Esophagus squamous epithelium (tissue), 5 donors: ENCODE data around the gene RNF217. TPM values are rescaled to one million over a fixed set of nuclear protein-coding genes. Genes with fewer than 3 reads are reported as not detected.

Experiments used
- DNase-seq: peaks from one replicate; lab custom pipeline; 2025; lab: John Stamatoyannopoulos, UW
- H3K27ac ChIP-seq, 4 donors: fragments of 200-600 bp; sonication (generic); one replicate each; pipeline ENCODE4 v1.5.1; 2016 to 2019; ENCODE audit warnings: mild to moderate bottlenecking in 1 of 4
- H3K27me3 ChIP-seq, 4 donors: fragments of 200-600 bp; sonication (generic); 1 replicate in 3 of 4; 2 replicates in 1 of 4; pipeline versions ENCODE4 v1.5.1 to v1.6.0; 2017 to 2021; ENCODE audit warnings: antibody characterized with exemption in 1 of 4
- H3K36me3 ChIP-seq, 3 donors: fragments of 200-600 bp; sonication (generic); one replicate each; pipeline ENCODE4 v1.5.1; 2016 to 2019
- H3K4me1 ChIP-seq, 3 donors: fragments of 200-600 bp; sonication (generic); one replicate each; pipeline ENCODE4 v1.5.1; 2017 to 2019
- H3K4me3 ChIP-seq, 4 donors: fragments of 200-600 bp; sonication (generic); 1 replicate in 3 of 4; 2 replicates in 1 of 4; pipeline ENCODE4 v1.5.1; 2016 to 2019; ENCODE audit warnings: mild to moderate bottlenecking in 2 of 4, moderate library complexity in 1 of 4
- H3K9me3 ChIP-seq, 3 donors: fragments of 200-600 bp; sonication (generic); one replicate each; pipeline ENCODE4 v1.5.1; 2016 to 2019
- CTCF ChIP-seq, 6 experiments: fragments of 450-650 bp in 4 of 6; fragments of 200-600 bp in 2 of 6; sonication (generic) in 2 of 6; IDR thresholded peaks; one replicate each; pipeline ENCODE4 v1.5.1; 2016 to 2019; ENCODE audit warnings: antibody characterized with exemption in 6 of 6, mild to moderate bottlenecking in 4 of 6, moderate library complexity in 4 of 6
- POLR2A ChIP-seq, 4 donors: fragments of 450-650 bp; IDR thresholded peaks; one replicate each; pipeline ENCODE4 v1.6.1; 2017; ENCODE audit warnings: antibody characterized with exemption in 4 of 4, mild to moderate bottlenecking in 4 of 4, moderate library complexity in 3 of 4
- WGBS, 2 donors: methylation state at CpG; one replicate each; pipeline ENCODE4 v1.1.5; 2018; 5-methylcytosine and 5-hydroxymethylcytosine counted together
- intact Hi-C: fragments of 100-400 bp; cut with DNase I; formaldehyde crosslinking; loops from one replicate; pipeline ENCODE4 v1.15.0; 2022
- total RNA-seq, 4 donors: library from RNA; depleted of rRNA; stranded (reverse); fragments of >200 nt; gene quantifications; one replicate each; pipeline ENCODE4 v1.1.0, GENCODE V29; 2016
- donor health status: DM: yes; HTN: yes; CAD: no.

The RNF217 gene
- total RNA-seq, 4 donors from 2014 or later, result 9.1 to 26.3 (median 15.4) TPM

- TF ChIP-seq POLR2A (IDR thresholded peaks at IDR 0.05) (no peak), CTCF (IDR thresholded peaks at IDR 0.05) (no peak)
- intact Hi-C loops, result no loop called here
- peaks cover 0 to 28% (median 5%) of the 10 kb centered on the region in 3 donors for H3K36me3 ChIP-seq
- H3K4me3 ChIP-seq, result no peak overlapping the region
- H3K4me1 ChIP-seq, result no peaks in the 10 kb centered on the region
- H3K27ac ChIP-seq, result no peak overlapping the region
- DNase-seq, result no peak
- no peaks in the 10 kb centered on the region for H3K27me3 ChIP-seq
- no peaks in the 10 kb centered on the region for H3K9me3 ChIP-seq
These were observed 124.5 kb downstream of the RNF217 start for GRCh38 chr6:125086716-125087115.

GRCh38 chr6:125088963-125089362, 126.7 kb downstream of the RNF217 start:
- no peak for DNase-seq
- no peak for TF ChIP-seq POLR2A (IDR thresholded peaks at IDR 0.05)
- no peak for TF ChIP-seq CTCF (IDR thresholded peaks at IDR 0.05)
- WGBS, 2 donors, result 89 to 94% methylated on average over 5 of the region's 5 CpGs
- intact Hi-C loops, result no loop called here
- no peak overlapping the region for H3K4me3 ChIP-seq
- no peaks in the 10 kb centered on the region for H3K27me3 ChIP-seq
- H3K4me1 ChIP-seq, result no peaks in the 10 kb centered on the region
- peaks cover 0 to 7% (median 0%) of the 10 kb centered on the region in 3 donors for H3K36me3 ChIP-seq
- no peaks in the 10 kb centered on the region for H3K9me3 ChIP-seq
- H3K27ac ChIP-seq, result no peak overlapping the region

GRCh38 chr6:125094563-125094962, 132.3 kb downstream of the RNF217 start:
- Histone ChIP-seq H3K4me1 (peaks cover 0 to 33% (median 3%) of the 10 kb centered on the region in 3 donors), H3K36me3 (no peaks in the 10 kb centered on the region), H3K9me3 (no peaks in the 10 kb centered on the region), H3K27me3 (no peaks in the 10 kb centered on the region), H3K27ac (peak overlapping the region in 2 of 4 donors; percentile 33 to 70), H3K4me3 (no peak overlapping the region)
- DNase-seq, result no peak
- TF ChIP-seq CTCF (IDR thresholded peaks at IDR 0.05) (no peak), POLR2A (IDR thresholded peaks at IDR 0.05) (no peak)
- WGBS, 2 donors, result 19 to 21% methylated on average over 3 of the region's 3 CpGs
- intact Hi-C loops, result no loop called here

- 58 to 61% methylated on average over 5 of the region's 5 CpGs for WGBS, 2 donors
- Histone ChIP-seq H3K4me1 (peaks cover 0 to 37% (median 3%) of the 10 kb centered on the region in 3 donors), H3K36me3 (no peaks in the 10 kb centered on the region), H3K4me3 (no peak overlapping the region), H3K27ac (peak overlapping the region; percentile 32 to 70 (median 46)), H3K9me3 (no peaks in the 10 kb centered on the region), H3K27me3 (no peaks in the 10 kb centered on the region)
- TF ChIP-seq CTCF (IDR thresholded peaks at IDR 0.05) (no peak), POLR2A (IDR thresholded peaks at IDR 0.05) (no peak)
- no peak for DNase-seq
- intact Hi-C loops, result no loop called here
These were observed 133.5 kb downstream of the RNF217 start for GRCh38 chr6:125095580-125096301.

- Histone ChIP-seq H3K27me3 (no peaks in the 10 kb centered on the region), H3K4me1 (peaks cover 0 to 37% (median 3%) of the 10 kb centered on the region in 3 donors), H3K27ac (no peak overlapping the region), H3K36me3 (no peaks in the 10 kb centered on the region), H3K9me3 (no peaks in the 10 kb centered on the region), H3K4me3 (no peak overlapping the region)
- no peak for TF ChIP-seq CTCF (IDR thresholded peaks at IDR 0.05)
- TF ChIP-seq POLR2A (IDR thresholded peaks at IDR 0.05), result no peak
- DNase-seq, result no peak
- intact Hi-C loops, result no loop called here
- 41 to 65% methylated on average over 2 of the region's 2 CpGs for WGBS, 2 donors
These were observed 134.9 kb downstream of the RNF217 start for GRCh38 chr6:125097186-125097585.
